ENCODE data around the gene INTS11.

Gene INTS11

DNA sequence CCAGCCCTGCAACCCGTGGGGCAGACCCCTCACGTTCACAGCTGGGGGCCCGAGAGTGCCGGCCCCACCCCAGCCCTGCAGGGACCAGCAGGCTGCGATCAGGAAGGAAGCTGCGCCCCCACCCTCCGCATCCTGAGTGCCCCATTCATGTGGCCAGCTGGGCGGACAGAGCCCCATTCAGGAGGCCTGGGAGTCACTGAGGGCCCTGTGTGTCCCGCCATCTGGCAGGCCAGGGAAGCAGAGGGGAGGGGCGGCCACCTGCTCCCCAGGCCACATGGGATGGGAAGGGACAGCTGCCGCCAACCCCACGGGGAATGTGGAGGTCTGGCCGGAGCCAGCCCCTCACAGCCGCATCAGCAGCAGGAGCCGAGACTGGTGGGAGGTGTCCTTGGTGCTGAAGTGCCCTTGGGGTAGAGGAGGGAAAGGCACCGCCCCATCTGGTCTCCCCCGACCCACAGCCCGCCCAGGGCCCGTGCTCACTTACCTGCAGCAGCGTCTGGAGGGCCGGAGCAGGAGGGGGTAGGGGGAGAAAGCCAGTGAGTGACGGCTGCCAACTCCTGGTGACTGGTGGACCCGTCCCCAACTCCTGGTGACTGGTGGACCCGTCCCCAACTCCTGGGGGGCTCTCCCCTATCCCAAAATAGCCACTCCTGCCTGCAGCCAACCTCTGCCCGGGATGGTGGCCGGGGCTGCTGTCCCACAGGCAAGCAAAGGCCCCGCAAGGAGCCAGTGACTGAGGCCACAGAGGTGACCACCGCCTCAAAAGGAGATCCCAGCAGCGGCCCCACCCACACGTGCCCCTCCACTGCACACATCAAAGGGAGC lies 25.4 kb downstream of the INTS11 start:
- DNase-seq: no peak

GRCh38 chr1:1297802-1298424 lies 26.5 kb downstream of the INTS11 start:
- DNase-seq: no peak

DNA sequence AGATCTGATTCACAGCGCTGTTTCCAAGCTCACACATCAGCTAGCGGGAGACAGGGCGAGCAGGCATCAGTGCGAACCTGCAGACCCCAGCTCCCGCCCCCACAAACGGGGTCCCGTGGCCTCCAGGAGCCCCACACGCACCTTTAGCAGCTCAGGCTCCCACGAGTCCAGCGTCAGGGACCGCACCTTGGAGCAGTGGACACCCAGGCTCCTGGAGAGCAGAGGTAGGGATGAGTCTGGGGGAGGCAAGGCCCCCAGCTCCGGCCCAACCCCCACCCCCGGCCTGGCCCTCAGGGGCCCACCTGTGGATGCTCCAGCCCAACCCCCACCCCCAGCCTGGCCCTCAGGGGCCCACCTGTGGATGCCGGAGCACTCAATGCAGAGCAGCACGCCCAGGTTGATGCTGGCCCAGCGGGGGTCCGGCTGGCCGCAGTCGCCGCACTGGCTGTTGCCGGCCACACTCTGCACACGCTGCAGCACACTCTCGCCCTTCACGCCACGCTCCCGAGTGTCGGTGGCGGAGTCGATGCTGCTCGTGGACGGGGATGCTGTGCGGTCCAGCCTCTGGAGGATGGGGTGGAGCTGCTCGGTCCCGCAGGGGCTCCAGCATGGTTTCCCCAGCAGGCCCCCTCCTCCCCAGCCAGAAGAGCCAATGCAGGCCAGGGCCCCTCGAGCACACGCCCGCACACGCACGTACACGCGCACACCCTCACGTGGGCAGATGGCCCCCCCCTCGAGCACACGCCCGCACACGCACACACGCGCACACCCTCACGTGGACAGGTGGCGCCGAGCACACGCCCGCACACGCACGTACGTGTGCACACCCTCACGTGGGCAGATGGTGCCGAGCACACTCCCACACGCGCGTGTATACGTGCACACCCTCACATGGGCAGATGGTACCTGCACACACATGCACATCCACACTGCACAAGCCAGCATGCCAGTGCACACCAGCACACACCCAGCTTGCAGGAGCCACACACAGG lies 28.1 kb downstream of the INTS11 start:
- DNase-seq: no peak

- no peak for DNase-seq
Measured at GRCh38 chr1:1295154-1295923, 29.1 kb downstream of the INTS11 start.

GRCh38 chr1:1294250-1294890 lies 30.1 kb downstream of the INTS11 start:
- DNase-seq: no peak

DNA sequence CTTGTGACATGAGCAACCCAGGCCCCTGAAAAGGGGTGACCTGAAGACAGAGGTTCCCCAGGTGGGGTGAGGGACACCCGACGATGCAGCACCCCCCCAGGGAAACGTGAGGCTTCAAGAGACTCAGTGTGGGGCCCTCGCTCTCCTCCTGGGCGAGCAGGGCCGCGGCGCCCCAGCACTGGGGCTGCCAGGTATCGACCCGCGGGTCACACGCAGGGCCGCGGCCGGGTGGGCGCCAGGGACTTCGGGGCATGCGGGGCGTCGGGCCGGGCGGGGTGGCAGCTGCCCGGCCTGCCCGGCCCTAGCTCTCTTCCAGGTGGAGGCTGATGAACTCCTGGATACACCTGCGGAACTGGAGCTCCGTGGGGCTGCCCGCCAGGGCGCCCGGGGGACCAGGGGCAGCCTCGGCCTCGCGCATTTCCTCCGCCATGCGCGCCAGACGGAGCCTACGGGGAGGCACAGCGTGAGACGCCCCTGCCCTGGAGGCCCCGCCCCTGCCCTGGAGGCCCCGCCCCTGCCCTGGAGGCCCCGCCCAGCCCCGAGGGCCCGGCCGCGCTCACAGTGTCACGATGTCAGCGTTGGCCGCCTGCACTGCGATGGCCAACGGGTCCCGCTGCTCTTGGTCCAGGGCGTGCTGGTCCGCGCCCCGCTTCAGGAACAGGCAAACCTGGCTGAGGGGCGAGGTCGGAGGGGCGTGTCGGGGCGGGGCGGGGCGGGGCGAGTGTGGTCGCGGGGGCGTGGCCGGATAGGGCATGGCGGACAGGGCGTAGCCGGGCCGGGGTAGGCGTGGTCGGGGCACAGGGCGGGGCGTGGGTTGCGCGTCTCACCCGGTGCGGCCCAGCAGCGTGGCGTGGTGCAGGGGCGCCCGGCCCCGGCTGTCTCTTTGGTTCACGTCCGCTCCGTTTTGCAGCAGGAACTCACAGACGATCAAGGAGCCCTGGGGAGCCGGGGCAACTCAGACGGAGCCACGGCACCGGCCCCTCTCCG lies 30.9 kb downstream of the INTS11 start:
- DNase-seq: no peak

GRCh38 chr1:1292851-1293250 lies 31.6 kb downstream of the INTS11 start:
- DNase-seq: no peak

DNA sequence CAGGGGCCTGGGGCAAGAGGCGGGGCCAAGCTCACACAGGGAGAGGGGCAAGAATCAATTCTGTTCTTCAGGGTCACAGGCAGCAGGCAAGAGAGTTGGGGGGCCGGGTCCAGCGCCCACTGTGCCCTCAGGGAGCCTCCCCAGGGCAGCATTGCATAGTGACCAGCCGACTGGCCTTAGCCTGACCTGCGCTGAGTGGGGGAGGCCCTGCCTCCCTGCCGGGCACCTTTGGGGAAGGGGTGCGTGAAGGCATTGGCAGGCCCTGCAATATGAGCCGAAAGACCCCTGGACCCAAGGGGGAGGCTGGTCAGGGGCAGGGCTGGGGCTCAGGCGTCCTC lies 32.0 kb downstream of the INTS11 start:
- no peak for DNase-seq

- DNase-seq: peak; percentile 26
Measured at GRCh38 chr1:1291548-1292441, 32.7 kb downstream of the INTS11 start.

DNA sequence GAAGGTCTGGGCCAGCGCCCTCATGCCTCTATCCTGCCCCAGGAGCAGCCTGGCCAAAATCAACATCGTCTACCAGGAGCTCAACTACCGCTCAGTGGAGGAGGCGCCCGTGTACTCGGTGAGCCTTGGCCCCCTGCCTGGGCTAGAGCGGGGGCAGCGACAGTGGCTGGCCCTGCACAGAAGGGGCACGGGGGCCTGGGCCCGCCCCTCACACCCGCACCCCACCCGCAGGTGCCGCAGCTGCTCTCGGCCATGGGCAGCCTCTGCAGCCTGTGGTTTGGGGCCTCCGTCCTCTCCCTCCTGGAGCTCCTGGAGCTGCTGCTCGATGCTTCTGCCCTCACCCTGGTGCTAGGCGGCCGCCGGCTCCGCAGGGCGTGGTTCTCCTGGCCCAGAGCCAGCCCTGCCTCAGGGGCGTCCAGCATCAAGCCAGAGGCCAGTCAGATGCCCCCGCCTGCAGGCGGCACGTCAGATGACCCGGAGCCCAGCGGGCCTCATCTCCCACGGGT lies 33.4 kb downstream of the INTS11 start:
- DNase-seq: no peak

- DNase-seq: peak; percentile 60
Measured at GRCh38 chr1:1290238-1290731, 34.2 kb downstream of the INTS11 start.

GRCh38 chr1:1287288-1288110 lies 37.0 kb downstream of the INTS11 start:
- DNase-seq: no peak

DNA sequence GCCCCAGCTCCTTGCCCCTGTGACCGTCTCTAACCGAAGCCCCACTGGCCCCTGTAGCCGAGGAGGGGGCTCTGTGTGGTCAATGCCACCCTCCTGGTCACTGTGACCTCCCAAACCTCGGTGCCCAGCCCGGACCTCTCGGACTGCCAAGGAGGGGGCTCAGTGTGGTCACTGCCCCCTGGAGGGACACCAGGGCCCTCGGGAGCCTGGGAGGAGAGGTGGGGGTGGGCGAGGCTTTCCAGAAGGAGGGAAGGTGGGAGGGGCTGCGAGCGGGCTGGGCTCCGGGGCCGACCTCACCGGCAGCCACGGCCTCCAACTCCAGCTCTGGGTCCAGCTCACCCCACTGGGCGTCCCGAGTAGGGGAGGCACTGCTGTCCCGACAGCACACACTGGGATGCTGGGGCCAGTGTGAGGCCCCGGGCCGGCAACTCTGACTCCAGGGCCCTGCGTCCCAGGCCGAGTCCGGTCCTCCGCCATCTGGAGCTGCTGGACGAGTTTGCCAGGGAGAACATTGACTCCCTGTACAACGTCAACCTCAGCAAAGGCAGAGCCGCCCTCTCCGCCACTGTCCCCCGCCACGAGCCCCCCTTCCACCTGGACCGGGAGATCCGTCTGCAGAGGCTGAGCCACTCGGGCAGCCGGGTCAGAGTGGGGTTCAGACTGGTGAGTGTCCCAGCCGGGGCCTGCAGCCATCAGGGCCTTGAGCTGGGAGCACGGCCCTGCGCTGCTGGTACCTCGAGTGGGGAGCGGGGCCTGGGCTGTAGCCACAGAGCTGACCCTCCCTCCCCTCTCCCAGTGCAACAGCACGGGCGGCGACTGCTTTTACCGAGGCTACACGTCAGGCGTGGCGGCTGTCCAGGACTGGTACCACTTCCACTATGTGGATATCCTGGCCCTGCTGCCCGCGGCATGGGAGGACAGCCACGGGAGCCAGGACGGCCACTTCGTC lies 37.9 kb downstream of the INTS11 start:
- no peak for DNase-seq

GRCh38 chr1:1285611-1286311 lies 38.7 kb downstream of the INTS11 start:
- no peak for DNase-seq

GRCh38 chr1:1285102-1285571 lies 39.3 kb downstream of the INTS11 start:
- DNase-seq: no peak

Data from inflammatory macrophage treated with lipopolysaccharide for 4 hours (primary cell).